HG02885 (cell line): ENCODE measurements around the gene TMED7.

Source experiments
- ATAC-seq: cut with Tn5 transposase; IDR thresholded peaks from one replicate; pipeline ENCODE4 v1.9.1; 2021; ENCODE audit warnings: mild to moderate bottlenecking; ENCODE audit not compliant: unreplicated experiment, poor library complexity

Gene TMED7

DNA sequence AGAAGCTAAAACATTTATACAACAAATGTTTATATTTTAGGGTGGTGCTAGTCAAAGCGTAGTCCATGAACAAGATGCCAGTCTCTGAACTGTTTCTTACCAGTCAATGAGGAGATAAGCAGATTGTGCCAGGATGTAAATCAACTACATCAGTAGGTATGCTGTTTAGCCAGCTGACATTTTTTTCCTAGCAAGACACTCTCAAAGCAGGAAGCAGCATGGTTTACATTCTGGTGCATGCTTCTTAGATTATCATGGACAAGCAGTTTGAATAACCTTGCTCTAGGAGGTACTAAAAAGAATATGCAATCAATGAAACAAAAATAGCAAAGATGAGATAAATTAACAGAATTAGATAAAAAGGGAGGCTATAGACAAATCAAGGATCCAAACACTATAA lies 40.6 kb downstream of the TMED7 start:
- ATAC-seq: no peak

DNA sequence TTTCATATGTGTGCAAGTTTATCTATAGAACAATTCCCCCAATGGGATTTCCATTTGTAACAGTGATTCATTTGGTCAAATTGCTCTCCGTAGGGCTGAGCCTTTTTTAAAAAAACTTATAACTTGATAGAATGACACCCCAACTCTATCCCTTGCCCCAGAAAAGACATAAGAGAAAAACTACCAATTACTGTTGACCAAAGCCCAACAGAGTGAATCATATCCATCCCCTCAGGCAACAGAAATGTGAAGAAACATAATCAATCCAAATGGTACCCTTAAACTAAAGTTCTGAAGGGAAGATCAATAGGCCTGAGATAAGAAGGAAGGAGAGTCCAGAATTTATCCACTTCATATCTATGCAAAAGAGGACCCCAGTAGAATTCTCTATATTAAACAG lies 41.3 kb downstream of the TMED7 start:
- ATAC-seq: no peak

DNA sequence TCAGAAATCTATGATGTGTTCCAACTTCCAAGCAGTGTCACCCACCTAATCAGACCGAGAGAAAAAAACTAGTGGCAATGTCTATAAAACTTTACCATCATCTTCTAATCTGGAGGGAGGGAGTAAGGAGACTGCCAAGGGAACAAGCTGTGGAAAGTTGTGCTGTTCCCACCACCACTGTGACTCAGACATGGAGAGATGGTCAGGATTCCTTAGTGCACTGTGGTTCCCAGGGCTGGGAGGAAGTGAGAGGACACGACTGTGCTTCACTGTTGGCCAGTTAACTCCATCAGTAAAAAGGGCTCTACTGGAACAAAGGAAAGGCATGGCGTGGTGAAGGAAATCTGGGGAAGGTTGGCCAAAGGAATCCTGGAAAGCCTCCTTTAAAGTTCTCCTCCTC lies 42.4 kb downstream of the TMED7 start:
- ATAC-seq: no peak

- no peak for ATAC-seq
Observed at GRCh38 chr5:115580941-115581340, 44.9 kb downstream of the TMED7 start.

- peak; percentile 65 for ATAC-seq
Observed at GRCh38 chr5:115579747-115580173, 46.1 kb downstream of the TMED7 start.

GRCh38 chr5:115579216-115579615 lies 46.6 kb downstream of the TMED7 start:
- ATAC-seq: peak; percentile 0

DNA sequence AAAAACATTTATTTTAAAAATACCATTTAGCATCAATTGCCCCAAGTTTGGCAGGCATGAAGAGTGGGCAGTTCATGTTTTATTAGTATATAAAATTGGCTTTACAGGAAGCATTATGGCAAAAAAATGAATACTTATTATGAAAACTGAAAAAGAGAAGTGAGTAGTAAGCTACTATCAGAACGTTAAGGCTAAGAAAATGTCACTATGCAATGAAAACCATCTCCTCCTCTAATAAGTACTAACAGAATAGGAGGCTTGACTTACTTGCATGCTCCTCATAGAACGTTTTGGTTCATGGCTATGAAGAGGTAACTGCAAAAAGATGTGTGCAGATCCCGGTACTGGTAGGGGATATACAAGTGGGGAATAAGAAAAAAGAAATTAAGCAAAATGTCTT lies 47.2 kb downstream of the TMED7 start:
- peak; percentile 63 for ATAC-seq

- ATAC-seq: peak; percentile 17
Observed at GRCh38 chr5:115577741-115578140, 48.1 kb downstream of the TMED7 start.

- no peak for ATAC-seq
Observed at GRCh38 chr5:115577329-115577728, 48.5 kb downstream of the TMED7 start.

- ATAC-seq: peak; percentile 31
Observed at GRCh38 chr5:115575167-115576070, 50.4 kb downstream of the TMED7 start.

GRCh38 chr5:115573133-115573532 lies 52.7 kb downstream of the TMED7 start:
- ATAC-seq: no peak

DNA sequence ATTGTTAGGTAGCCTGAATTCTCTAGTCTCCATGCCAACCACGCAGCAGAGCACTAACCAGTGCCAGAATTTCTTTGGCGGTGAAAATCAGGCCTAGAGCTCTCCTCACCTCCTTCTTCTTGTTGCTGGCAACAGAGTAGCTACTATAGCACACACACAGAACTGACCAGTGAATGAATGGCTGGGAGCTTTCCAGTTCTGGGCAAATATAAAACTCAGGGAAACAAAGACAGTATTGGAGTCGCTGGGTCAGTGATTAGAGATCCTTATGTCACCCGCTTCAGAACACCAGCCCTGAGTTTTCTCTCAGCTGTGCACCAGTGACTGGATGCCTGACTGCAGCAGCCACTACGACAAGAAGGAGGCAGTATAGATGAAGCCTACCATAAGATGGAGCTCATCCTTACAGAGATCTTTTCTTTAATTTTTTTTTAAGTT lies 54.4 kb downstream of the TMED7 start:
- no peak for ATAC-seq

DNA sequence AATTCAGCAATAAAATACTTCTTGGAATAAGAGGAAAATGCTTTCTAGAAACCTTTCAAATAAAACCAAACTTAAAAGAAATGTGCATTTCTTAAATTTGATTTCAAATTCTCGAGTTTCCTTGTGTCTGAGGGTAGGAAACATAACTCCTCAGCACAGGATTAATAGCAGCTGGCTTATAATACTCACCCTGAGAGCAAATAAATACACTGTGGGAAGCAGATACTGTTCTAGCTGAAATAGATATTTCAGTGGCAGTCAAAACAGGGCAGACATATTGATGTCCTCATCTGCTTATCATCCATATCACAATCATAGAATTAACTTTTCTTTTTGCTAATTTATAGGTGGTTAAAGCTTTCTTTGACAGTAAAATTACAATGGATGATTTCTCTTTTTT lies 57.2 kb downstream of the TMED7 start:
- ATAC-seq: no peak

- ATAC-seq: no peak
Observed at GRCh38 chr5:115565233-115565632, 60.6 kb downstream of the TMED7 start.
